GM11168 (cell line): ENCODE results near the gene ABCA3.

Experiments used
- in situ Hi-C: fragments of 300-500 bp; cut with MboI; formaldehyde crosslinking; loops from one replicate; pipeline ENCODE4 v1.12.0; 2022; ENCODE audit warnings: low sequenced_read_pairs; ENCODE audit not compliant: unreplicated experiment

Gene ABCA3

GRCh38 chr16:2284001-2284770 is 56.3 kb downstream of the ABCA3 start:
- in situ Hi-C loops = no loop called here

GRCh38 chr16:2282866-2283555 is 57.5 kb downstream of the ABCA3 start:
- in situ Hi-C loops = no loop called here

GRCh38 chr16:2282262-2282661 is 58.3 kb downstream of the ABCA3 start:
- in situ Hi-C loops = no loop called here

- in situ Hi-C loops = no loop called here
These were observed 59.5 kb downstream of the ABCA3 start for GRCh38 chr16:2280981-2281542.

GRCh38 chr16:2280461-2280860 is 60.1 kb downstream of the ABCA3 start:
- in situ Hi-C loops = no loop called here

GRCh38 chr16:2278956-2279800 is 61.4 kb downstream of the ABCA3 start:
- in situ Hi-C loops = no loop called here

GRCh38 chr16:2278272-2278608 is 62.3 kb downstream of the ABCA3 start:
- in situ Hi-C loops = no loop called here

GRCh38 chr16:2277466-2278271 is 62.9 kb downstream of the ABCA3 start:
- in situ Hi-C loops = no loop called here

GRCh38 chr16:2276368-2277195 is 63.9 kb downstream of the ABCA3 start:
- in situ Hi-C loops = no loop called here

- in situ Hi-C loops = no loop called here
These were observed 64.8 kb downstream of the ABCA3 start for GRCh38 chr16:2275476-2276367.

- in situ Hi-C loops = no loop called here
These were observed 66.6 kb downstream of the ABCA3 start for GRCh38 chr16:2273931-2274330.

GRCh38 chr16:2273484-2273883 is 67.0 kb downstream of the ABCA3 start:
- in situ Hi-C loops = no loop called here

GRCh38 chr16:2271848-2272461 is 68.6 kb downstream of the ABCA3 start:
- in situ Hi-C loops = no loop called here

GRCh38 chr16:2270588-2271470 is 69.7 kb downstream of the ABCA3 start:
- in situ Hi-C loops = no loop called here

- in situ Hi-C loops = no loop called here
These were observed 70.5 kb downstream of the ABCA3 start for GRCh38 chr16:2270070-2270462.

GRCh38 chr16:2267913-2268666 is 72.4 kb downstream of the ABCA3 start, which contains the start of gene RNPS1:
TSS of gene RNPS1 (minus strand) at chr16:2268126. CDS start at chr16:2264643, 3,483 bp downstream.
- in situ Hi-C loops = no loop called here
